GM12878 (cell line): ENCODE data around the gene TACC3. TPM values are rescaled to one million over a fixed set of nuclear protein-coding genes. Genes with fewer than 3 reads are reported as not detected.
A peak's percentile ranks its signal among the peaks of the same experiment; 100 is the strongest.

ENCODE experiments used
- ATAC-seq: fragments of 200-7000 bp; cut with Tn5 transposase; 3 replicates; pipeline ENCODE4 v1.9.1; 2020; ENCODE audit warnings: mild to moderate bottlenecking, moderate library complexity
- BruUV-seq: library from RNA; stranded (reverse); fragments of 400-500 nt; replicated peaks from 2 replicates; lab custom pipeline; 2021; lab: Mats Ljungman, UMichigan
- CTCF ChIA-PET: fragments of 300-600 bp; sonication (Branson Sonifier 250); formaldehyde crosslinking; extraction: SDS; loops from one replicate; lab custom pipeline; 2021; ENCODE audit warnings: inconsistent platforms; lab: Yijun Ruan, JAX
- POLR2A ChIA-PET: fragments of 350-600 bp; formaldehyde crosslinking; extraction: SDS; loops from one replicate; lab custom pipeline; 2021; ENCODE audit warnings: inconsistent platforms; lab: Charles Lee
- RAD21 ChIA-PET: fragments of 300-600 bp; sonication (Branson Sonifier 250); formaldehyde crosslinking; loops from one replicate; lab custom pipeline; 2023; ENCODE audit warnings: antibody characterized with exemption; ENCODE audit not compliant: unreplicated experiment; lab: Charles Lee
- SMC1A ChIA-PET: fragments of 300-600 bp; sonication (Branson Sonifier 250); formaldehyde crosslinking; loops from one replicate; lab custom pipeline; 2023; ENCODE audit not compliant: unreplicated experiment, uncharacterized antibody; lab: Charles Lee
- DNase-seq: peaks from one replicate; pipeline ENCODE4 v3.0.0-alpha.2; 2011; ENCODE audit warnings: low read depth, low spot score
- FAIRE-seq: peaks from 3 replicates; lab custom pipeline; 2011; peaks lifted over from hg19 to GRCh38; lab: Jason Lieb, UNC
- H2AFZ ChIP-seq: 2 replicates; pipeline ENCODE4 v1.6.0; 2011; ENCODE audit warnings: low read depth, low read length, control low read depth; ENCODE audit not compliant: control insufficient read depth
- H3K27ac ChIP-seq: 2 replicates; pipeline ENCODE4 v1.5.1; 2011; ENCODE audit warnings: control low read depth; ENCODE audit not compliant: control insufficient read depth, insufficient read depth
- H3K27me3 ChIP-seq, 2 experiments: replicated peaks in 1 of 2; 2 replicates each; pipeline versions ENCODE4 v1.6.0 to v1.6.1; 2011; ENCODE audit warnings: low read length in 1 of 2; ENCODE audit not compliant: control insufficient read depth in 2 of 2, insufficient read depth in 2 of 2
- H3K36me3 ChIP-seq, 2 experiments: 2 replicates each; pipeline ENCODE4 v1.5.1; 2011; ENCODE audit warnings: low read length in 1 of 2; ENCODE audit not compliant: control insufficient read depth in 2 of 2, insufficient read depth in 2 of 2
- H3K4me1 ChIP-seq: 2 replicates; pipeline ENCODE4 v1.6.1; 2011; ENCODE audit warnings: mild to moderate bottlenecking, low read length, moderate library complexity, mixed read lengths; ENCODE audit not compliant: control insufficient read depth, insufficient read depth
- H3K4me2 ChIP-seq: 2 replicates; pipeline ENCODE4 v1.6.0; 2011; ENCODE audit warnings: control low read depth; ENCODE audit not compliant: control insufficient read depth, insufficient read depth
- H3K4me3 ChIP-seq: fragments of 200-600 bp; sonication (generic); 2 replicates; pipeline ENCODE4 v1.5.1; 2016
- H3K79me2 ChIP-seq: 2 replicates; pipeline ENCODE4 v1.6.0; 2011; ENCODE audit warnings: low read length; ENCODE audit not compliant: control insufficient read depth, insufficient read depth
- H3K9ac ChIP-seq: 2 replicates; pipeline ENCODE4 v1.8.0; 2011; ENCODE audit warnings: low read length, control low read depth, mixed read lengths; ENCODE audit not compliant: control insufficient read depth, insufficient read depth
- H3K9me3 ChIP-seq: replicated peaks from 3 replicates; pipeline ENCODE4 v1.5.1; 2011; ENCODE audit warnings: mild to moderate bottlenecking, low read length; ENCODE audit not compliant: control insufficient read depth, insufficient read depth
- H4K20me1 ChIP-seq: 2 replicates; pipeline ENCODE4 v1.6.0; 2011; ENCODE audit not compliant: control insufficient read depth, insufficient read depth
- CBX3 ChIP-seq: fragments of 200-600 bp; sonication (generic); IDR thresholded peaks from 2 replicates; pipeline ENCODE4 v1.6.1; 2016; ENCODE audit warnings: low read depth, borderline replicate concordance
- CEBPB ChIP-seq, 2 experiments: fragments of 150-350 bp in 1 of 2; IDR thresholded peaks; 2 replicates each; pipeline ENCODE4 v1.6.1; 2012 to 2014; ENCODE audit warnings: low read depth in 2 of 2, low read length in 2 of 2, borderline replicate concordance in 1 of 2, inconsistent platforms in 1 of 2
- GATAD2B ChIP-seq: fragments of 450-650 bp; conservative IDR thresholded peaks from 2 replicates; pipeline ENCODE4 v1.6.1; 2017; ENCODE audit warnings: low read depth, mild to moderate bottlenecking, moderate library complexity
- JUNB ChIP-seq: IDR thresholded peaks from 2 replicates; pipeline ENCODE4 v1.6.1; 2016; ENCODE audit warnings: antibody characterized with exemption, mild to moderate bottlenecking
- KDM1A ChIP-seq: fragments of 200-600 bp; sonication (generic); IDR thresholded peaks from 2 replicates; pipeline ENCODE4 v1.6.1; 2016; ENCODE audit warnings: borderline replicate concordance
- RAD21 ChIP-seq: IDR thresholded peaks from 2 replicates; pipeline ENCODE4 v1.6.1; 2011; ENCODE audit warnings: mild to moderate bottlenecking, low read depth, low read length, moderate library complexity; ENCODE audit not compliant: insufficient read depth
- RBBP5 ChIP-seq: fragments of 200-600 bp; sonication (generic); conservative IDR thresholded peaks from 2 replicates; pipeline ENCODE4 v1.6.1; 2016
- RUNX3 ChIP-seq: IDR thresholded peaks from 2 replicates; pipeline ENCODE4 v1.6.1; 2012; ENCODE audit warnings: low read length, inconsistent platforms
- SMAD5 ChIP-seq: IDR thresholded peaks from 2 replicates; pipeline ENCODE4 v1.6.1; 2016; ENCODE audit warnings: antibody characterized with exemption, low read depth
- ZNF24 ChIP-seq: fragments of 450-650 bp; IDR thresholded peaks from 2 replicates; pipeline ENCODE4 v1.6.1; 2017; ENCODE audit warnings: antibody characterized with exemption, mild to moderate bottlenecking
- WGBS: methylation state at CpG from one replicate; pipeline ENCODE4 v1.1.6; 2016; ENCODE audit warnings: low lambda C conversion rate; ENCODE audit not compliant: insufficient replicate concordance, insufficient coverage; ENCODE audit errors: missing lambda C conversion rate; 5-methylcytosine and 5-hydroxymethylcytosine counted together
- in situ Hi-C: fragments of 300-500 bp; cut with MboI; formaldehyde crosslinking; loops from 9 replicates; pipeline ENCODE4 v1.14.3; 2018; ENCODE audit warnings: mixed read lengths
- intact Hi-C: fragments of 100-400 bp; cut with micrococcal nuclease; formaldehyde crosslinking; loops from one replicate; pipeline ENCODE4 v1.14.2; 2022; ENCODE audit not compliant: unreplicated experiment
- polyA plus RNA-seq, 11 experiments: library from polyadenylated mRNA; depleted of rRNA in 4 of 11; unstranded in 6 of 11; stranded (reverse) in 5 of 11; fragments of >200 nt; fragmentation: Nextera tagmentation in 4 of 11; fragmentation: Illumina TruSeq in 1 of 11; extraction: Ambion mirVana in 4 of 11; extraction: Trizol in 1 of 11; gene quantifications; 1 replicate in 1 of 11; 2 replicates in 10 of 11; pipeline versions ENCODE4 v1.2.1 to v1.2.3, GENCODE V29; 2011 to 2016; ENCODE audit warnings: inconsistent platforms in 2 of 11, missing spikeins in 2 of 11, low read depth in 1 of 11
- total RNA-seq, 4 experiments: library from RNA; depleted of rRNA in 3 of 4; stranded (reverse); fragments of >200 nt in 3 of 4; fragmentation: Illumina TruSeq in 1 of 4; extraction: Trizol in 1 of 4; gene quantifications; 2 replicates each; pipeline versions ENCODE4 v1.2.1 to v1.2.3, GENCODE V29; 2013 to 2021
- TF ChIP-seq, protein P1 (sequence below): IDR thresholded peaks from 2 replicates; pipeline ENCODE4 v1.6.1; 2011; ENCODE audit warnings: borderline replicate concordance, low read depth, mild to moderate bottlenecking, moderate library complexity, mixed read lengths, low read length; ENCODE audit not compliant: insufficient read depth; ENCODE audit errors: extremely low read length
- TF ChIP-seq, protein P2 (sequence below): fragments of 450-650 bp; formaldehyde crosslinking; IDR thresholded peaks from 2 replicates; pipeline ENCODE4 v1.5.0; 2022; ENCODE audit warnings: mild to moderate bottlenecking, missing genetic modification characterization
- TF ChIP-seq, protein P3 (sequence below): fragments of 450-650 bp; IDR thresholded peaks from 2 replicates; pipeline ENCODE4 v1.6.1; 2017; ENCODE audit warnings: mild to moderate bottlenecking, moderate library complexity

Gene TACC3
- total and polyA plus RNA-seq, 10 of the 15 experiments (the other 5 are each of a cell fraction or from before 2014, with no cell fraction given) = 2.8 to 121 (median 73.3) TPM

DNA sequence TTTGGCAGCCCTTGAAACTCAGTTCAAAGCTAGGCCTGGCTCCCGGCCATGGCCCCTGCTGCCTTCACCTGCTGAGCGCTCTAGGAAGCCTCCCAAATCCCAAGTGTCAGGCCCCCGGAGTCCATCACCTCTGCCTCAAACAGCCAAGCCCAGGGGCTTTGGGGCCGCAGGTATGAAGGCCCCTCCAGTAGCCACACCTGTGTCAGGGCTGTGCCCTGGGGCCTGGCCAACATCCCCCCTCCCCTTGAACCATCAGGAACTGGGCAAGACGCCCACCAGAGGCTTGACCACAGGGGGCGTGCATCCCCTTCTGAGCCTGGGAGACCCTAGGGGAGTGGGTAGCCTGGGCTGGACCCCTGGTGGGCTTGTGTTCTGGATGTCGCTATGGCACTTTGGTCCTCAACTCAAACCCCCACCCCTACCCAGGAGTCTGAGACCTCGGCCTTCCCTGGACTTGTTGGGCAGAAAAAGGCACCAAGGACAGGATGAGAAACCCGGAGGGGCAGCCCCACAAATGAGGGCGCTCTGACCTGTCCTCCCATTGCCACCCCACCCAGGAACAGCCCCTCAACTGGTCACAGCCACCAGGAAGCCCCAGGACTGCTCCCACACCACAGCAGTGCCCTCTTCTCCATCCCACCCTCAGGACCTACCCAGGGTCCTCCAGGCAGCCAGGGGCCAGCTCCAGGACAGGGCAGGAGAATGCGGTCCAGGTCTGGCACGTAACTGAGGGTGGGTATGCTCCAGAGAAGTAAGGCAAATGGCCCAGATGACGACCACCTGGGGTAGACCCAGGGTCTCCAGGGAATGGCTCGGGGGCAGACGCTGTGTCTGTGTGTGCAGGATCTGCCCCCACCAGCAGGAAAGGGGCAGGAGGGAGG is 5.0 kb upstream of the TACC3 start:
- Histone ChIP-seq H3K4me3 (no peak overlapping the region), H4K20me1 (peaks cover 4% of the 10 kb centered on the region), H3K27ac (no peak overlapping the region), H3K9ac (no peak overlapping the region), H3K79me2 (peaks cover 68% of the 10 kb centered on the region), H3K36me3 (peaks cover 4 to 6% of the 10 kb centered on the region in 2 experiments), H2AFZ (no peak overlapping the region), H3K27me3 (no peaks in the 10 kb centered on the region), H3K9me3 (no peaks in the 10 kb centered on the region), H3K4me1 (peaks cover 29% of the 10 kb centered on the region), H3K4me2 (peak overlapping the region; percentile 49)
- CTCF ChIA-PET = interaction anchor here (0.7 to 16.2 kb wide), 2 partner anchors 13 to 23 kb away, joined by 3 to 258 read pairs; no protein-coding TSS in a partner anchor
- 79% methylated on average over 15 of the region's 15 CpGs for WGBS
- SMC1A ChIA-PET = interaction anchor here (1.2 kb wide), 1 partner anchor 23 kb away, joined by 3 read pairs; no protein-coding TSS in a partner anchor
- ATAC-seq (no peak), FAIRE-seq (no peak), DNase-seq (no peak)
- in situ Hi-C loops = no loop called here
- RAD21 ChIA-PET = interaction anchor here (1.3 to 2.5 kb wide), 2 partner anchors 8 to 23 kb away, joined by 3 to 14 read pairs; no protein-coding TSS in a partner anchor
- no TSS peak for BruUV-seq
- POLR2A ChIA-PET = no interaction called here
- intact Hi-C loops = no loop called here
- TF ChIP-seq JUNB (no peak), RAD21 (no peak), CBX3 (no peak), CEBPB (IDR thresholded peaks at IDR 0.05; ENCODE audit: borderline replicate concordance in 1 of 2, low read depth in 2 of 2, low read length in 2 of 2) (no peak), ZNF24 (no peak), KDM1A (no peak), GATAD2B (no peak), RBBP5 (no peak), SMAD5 (no peak), RUNX3 (no peak)
- TF ChIP-seq, protein P1, sequence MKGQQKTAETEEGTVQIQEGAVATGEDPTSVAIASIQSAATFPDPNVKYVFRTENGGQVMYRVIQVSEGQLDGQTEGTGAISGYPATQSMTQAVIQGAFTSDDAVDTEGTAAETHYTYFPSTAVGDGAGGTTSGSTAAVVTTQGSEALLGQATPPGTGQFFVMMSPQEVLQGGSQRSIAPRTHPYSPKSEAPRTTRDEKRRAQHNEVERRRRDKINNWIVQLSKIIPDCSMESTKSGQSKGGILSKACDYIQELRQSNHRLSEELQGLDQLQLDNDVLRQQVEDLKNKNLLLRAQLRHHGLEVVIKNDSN = no peak
- TF ChIP-seq, protein P2, sequence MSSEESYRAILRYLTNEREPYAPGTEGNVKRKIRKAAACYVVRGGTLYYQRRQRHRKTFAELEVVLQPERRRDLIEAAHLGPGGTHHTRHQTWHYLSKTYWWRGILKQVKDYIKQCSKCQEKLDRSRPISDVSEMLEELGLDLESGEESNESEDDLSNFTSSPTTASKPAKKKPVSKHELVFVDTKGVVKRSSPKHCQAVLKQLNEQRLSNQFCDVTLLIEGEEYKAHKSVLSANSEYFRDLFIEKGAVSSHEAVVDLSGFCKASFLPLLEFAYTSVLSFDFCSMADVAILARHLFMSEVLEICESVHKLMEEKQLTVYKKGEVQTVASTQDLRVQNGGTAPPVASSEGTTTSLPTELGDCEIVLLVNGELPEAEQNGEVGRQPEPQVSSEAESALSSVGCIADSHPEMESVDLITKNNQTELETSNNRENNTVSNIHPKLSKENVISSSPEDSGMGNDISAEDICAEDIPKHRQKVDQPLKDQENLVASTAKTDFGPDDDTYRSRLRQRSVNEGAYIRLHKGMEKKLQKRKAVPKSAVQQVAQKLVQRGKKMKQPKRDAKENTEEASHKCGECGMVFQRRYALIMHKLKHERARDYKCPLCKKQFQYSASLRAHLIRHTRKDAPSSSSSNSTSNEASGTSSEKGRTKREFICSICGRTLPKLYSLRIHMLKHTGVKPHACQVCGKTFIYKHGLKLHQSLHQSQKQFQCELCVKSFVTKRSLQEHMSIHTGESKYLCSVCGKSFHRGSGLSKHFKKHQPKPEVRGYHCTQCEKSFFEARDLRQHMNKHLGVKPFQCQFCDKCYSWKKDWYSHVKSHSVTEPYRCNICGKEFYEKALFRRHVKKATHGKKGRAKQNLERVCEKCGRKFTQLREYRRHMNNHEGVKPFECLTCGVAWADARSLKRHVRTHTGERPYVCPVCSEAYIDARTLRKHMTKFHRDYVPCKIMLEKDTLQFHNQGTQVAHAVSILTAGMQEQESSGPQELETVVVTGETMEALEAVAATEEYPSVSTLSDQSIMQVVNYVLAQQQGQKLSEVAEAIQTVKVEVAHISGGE = no peak
- TF ChIP-seq, protein P3, sequence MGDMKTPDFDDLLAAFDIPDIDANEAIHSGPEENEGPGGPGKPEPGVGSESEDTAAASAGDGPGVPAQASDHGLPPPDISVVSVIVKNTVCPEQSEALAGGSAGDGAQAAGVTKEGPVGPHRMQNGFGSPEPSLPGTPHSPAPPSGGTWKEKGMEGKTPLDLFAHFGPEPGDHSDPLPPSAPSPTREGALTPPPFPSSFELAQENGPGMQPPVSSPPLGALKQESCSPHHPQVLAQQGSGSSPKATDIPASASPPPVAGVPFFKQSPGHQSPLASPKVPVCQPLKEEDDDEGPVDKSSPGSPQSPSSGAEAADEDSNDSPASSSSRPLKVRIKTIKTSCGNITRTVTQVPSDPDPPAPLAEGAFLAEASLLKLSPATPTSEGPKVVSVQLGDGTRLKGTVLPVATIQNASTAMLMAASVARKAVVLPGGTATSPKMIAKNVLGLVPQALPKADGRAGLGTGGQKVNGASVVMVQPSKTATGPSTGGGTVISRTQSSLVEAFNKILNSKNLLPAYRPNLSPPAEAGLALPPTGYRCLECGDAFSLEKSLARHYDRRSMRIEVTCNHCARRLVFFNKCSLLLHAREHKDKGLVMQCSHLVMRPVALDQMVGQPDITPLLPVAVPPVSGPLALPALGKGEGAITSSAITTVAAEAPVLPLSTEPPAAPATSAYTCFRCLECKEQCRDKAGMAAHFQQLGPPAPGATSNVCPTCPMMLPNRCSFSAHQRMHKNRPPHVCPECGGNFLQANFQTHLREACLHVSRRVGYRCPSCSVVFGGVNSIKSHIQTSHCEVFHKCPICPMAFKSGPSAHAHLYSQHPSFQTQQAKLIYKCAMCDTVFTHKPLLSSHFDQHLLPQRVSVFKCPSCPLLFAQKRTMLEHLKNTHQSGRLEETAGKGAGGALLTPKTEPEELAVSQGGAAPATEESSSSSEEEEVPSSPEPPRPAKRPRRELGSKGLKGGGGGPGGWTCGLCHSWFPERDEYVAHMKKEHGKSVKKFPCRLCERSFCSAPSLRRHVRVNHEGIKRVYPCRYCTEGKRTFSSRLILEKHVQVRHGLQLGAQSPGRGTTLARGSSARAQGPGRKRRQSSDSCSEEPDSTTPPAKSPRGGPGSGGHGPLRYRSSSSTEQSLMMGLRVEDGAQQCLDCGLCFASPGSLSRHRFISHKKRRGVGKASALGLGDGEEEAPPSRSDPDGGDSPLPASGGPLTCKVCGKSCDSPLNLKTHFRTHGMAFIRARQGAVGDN = no peak
